GM15510 (cell line): ENCODE results near the gene GDAP1L1.
A peak's percentile ranks its signal among the peaks of the same experiment; 100 is the strongest.

Experiments
- POLR2A ChIP-seq: IDR thresholded peaks from 3 replicates; pipeline ENCODE4 v1.6.1; 2011; ENCODE audit warnings: borderline replicate concordance; ENCODE audit not compliant: insufficient read length; ENCODE audit errors: extremely low read depth

GDAP1L1 gene

GRCh38 chr20:44301285-44301684 is 54.2 kb downstream of the GDAP1L1 start:
- TF ChIP-seq POLR2A, result no peak

- no peak for TF ChIP-seq POLR2A
Measured at GRCh38 chr20:44302026-44302669, 55.0 kb downstream of the GDAP1L1 start.

GRCh38 chr20:44302736-44303135 is 55.6 kb downstream of the GDAP1L1 start:
- no peak for TF ChIP-seq POLR2A

GRCh38 chr20:44304383-44304782 is 57.3 kb downstream of the GDAP1L1 start:
- TF ChIP-seq POLR2A, result no peak

GRCh38 chr20:44306927-44307326 is 59.8 kb downstream of the GDAP1L1 start:
- no peak for TF ChIP-seq POLR2A

GRCh38 chr20:44309763-44310663 is 62.9 kb downstream of the GDAP1L1 start:
- TF ChIP-seq POLR2A, result no peak

- peak; percentile 78 for TF ChIP-seq POLR2A
Measured at GRCh38 chr20:44310664-44311639, 63.8 kb downstream of the GDAP1L1 start, which contains the start of gene FITM2. Gene FITM2, minus strand, starts transcription at chr20:44311202. Its CDS starts 54 bp downstream, at chr20:44311148.

GRCh38 chr20:44314870-44315269 is 67.8 kb downstream of the GDAP1L1 start:
- no peak for TF ChIP-seq POLR2A

GRCh38 chr20:44319839-44320422 is 72.8 kb downstream of the GDAP1L1 start:
- no peak for TF ChIP-seq POLR2A

- TF ChIP-seq POLR2A, result no peak
Measured at GRCh38 chr20:44324343-44324742, 77.2 kb downstream of the GDAP1L1 start.

GRCh38 chr20:44326391-44327159 is 79.5 kb downstream of the GDAP1L1 start:
- TF ChIP-seq POLR2A, result no peak

- no peak for TF ChIP-seq POLR2A
Measured at GRCh38 chr20:44328428-44328827, 81.3 kb downstream of the GDAP1L1 start.
